GM19395 (cell line): ENCODE measurements around the gene METRNL.
"Not testable (repeated sequence)": the region's sequence is repeated elsewhere in the genome, so short reads cannot be mapped to it uniquely, and the experiment has no call there.

Source experiments
- ATAC-seq: cut with Tn5 transposase; IDR thresholded peaks from one replicate; pipeline ENCODE4 v1.9.1; 2021; ENCODE audit warnings: mild to moderate bottlenecking, moderate library complexity; ENCODE audit not compliant: unreplicated experiment

The METRNL gene

DNA sequence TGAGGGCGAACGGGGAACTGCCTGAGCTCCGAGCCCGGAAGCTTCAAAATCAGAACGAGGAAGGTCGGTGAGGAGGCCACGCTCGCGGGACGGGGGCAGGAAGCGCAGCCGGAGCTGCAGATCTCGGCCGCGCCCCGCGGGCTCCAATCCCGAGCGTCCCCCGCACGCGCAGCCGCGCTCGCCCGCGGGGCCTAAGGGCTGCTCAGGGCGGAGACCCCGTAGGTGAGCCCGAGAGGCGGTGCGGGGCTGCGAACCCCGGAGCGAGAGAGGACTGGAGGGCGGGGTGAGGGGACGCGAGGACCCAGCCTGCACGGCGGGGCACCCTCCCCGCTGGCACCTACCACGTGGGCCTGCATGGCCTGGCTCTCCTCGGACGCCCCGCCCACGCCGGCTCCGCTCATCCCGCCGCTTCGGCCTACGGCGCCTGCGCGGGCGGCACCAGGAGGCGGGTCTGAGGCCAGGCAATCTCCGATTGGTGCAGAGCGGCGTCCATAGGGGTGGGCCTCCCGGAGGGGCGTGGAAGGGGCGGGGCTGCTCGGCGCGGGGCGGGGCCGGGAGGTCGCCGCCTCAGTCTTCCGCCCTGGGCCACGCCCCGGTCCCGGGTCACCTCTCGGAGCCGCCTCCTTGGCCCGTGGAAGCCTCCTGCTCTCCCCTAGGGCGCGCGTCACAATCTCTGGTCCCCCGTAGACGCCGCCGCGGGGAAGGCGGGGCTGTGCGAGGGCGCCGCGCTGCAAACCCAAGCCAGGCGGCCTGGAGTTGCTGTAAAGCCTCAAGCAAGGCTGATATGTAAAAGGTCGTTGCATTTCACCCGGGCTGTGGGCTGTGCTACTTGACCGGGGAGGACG lies 27.8 kb upstream of the METRNL start:
- peak; percentile 87 for ATAC-seq

DNA sequence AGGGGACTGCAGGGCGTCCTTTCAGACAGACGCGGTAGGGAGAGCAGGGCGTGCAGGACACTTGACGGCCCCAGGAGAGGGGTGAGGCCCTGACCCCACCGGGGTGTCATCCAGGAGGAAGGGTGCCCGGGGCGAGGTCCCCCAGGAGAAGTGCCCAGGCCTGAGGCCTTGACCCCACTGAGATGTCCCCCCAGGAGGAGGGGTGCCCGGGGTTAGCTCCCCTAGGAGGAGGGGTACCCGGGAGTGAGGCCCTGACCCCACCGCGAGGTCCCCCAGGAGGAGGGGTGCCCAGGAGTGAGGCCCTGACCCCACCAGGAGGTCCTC lies 27.2 kb upstream of the METRNL start:
- ATAC-seq = no peak

DNA sequence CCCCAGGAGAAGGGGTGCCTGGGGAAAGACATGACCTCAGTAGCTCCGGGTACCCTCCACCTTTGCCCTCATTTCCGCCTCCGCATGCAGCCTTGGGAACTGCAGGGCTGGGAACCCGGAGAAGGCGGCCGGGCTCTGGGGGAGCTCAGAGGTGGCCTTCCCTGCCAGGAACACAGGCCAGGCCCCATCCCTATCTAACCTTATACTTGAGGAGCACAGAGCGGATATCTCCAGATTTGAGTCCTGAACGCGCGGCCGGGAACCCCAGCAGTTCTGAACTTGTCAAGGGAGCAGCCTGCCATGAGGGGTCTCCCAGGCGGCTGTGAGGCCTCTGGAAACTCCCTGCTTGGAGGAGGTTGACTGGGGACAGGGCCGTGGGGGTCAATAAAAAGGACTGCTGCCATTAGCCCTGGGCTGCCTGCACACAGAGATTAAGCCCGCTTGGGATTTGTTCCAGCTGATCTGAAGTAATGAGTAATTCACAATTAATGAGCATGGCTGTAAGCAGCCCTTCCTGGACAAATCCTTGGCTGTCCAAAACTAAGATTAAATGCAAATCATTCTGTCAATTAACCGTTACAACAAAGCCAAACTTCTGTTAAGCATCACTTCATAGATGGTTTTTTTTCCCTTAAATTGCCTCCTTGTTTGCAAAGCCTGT lies 26.3 kb upstream of the METRNL start:
- ATAC-seq = no peak

DNA sequence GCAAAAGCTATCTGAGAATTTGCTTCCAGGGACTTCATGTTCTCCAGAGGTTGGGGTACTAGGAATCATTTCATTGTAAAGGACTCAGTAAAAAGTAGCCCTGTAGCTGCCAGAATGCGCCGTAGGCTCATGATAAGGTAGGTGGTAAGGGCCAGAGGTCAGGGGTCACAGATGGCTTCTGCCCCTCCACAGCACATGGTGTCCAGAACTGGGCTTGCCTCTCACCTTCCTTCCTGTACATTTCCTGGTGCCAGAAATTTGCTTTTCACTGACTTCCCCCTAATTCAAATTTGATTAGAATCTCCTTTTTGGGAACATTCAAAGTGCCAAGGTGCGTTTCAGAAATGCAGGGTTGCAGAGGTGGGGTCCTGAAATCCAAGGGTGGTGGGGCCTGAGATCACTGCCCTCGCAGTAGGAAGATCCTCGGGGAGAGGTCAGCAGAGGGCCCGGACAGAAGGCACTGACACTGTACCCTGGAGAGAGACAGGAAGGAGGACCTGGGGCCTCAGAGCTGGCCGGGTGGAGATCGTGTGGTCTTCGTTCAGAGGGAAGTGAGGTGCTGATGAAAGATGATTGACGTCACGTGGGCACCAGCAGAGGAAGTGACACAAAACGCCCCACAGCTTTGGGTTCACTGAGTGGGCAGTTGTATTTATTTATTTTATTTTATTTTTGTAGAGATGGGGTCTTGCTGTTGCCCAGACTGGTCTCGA lies 25.5 kb upstream of the METRNL start:
- ATAC-seq = no peak

DNA sequence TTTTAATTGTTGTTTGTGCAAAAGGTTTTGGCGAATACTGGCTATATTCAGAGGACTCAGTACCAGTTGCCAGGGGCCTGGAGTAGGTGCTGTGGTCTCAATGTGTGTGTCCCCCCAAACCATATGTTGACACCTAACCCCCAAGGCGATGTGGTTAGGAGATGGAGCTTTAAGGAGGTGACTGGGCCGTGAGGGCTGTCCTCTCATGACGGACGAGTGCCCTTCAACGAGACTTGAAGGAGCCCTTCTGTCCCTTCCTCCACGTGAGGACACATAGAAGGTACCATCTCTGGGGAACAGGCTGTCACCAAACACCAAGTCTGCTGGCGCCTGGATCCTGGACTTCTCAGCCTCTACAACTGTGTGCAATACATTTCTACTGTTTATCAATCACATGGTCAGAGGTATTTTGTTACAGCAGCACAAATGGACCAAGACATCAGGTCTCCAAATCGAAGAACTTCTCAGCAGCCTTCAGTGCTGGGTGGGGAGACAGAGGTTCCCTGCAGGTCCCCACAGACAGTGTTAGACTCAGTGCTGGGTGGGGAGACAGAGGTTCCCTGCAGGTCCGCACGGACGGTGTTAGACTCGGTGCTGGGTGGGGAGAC lies 24.8 kb upstream of the METRNL start:
- ATAC-seq = no peak

DNA sequence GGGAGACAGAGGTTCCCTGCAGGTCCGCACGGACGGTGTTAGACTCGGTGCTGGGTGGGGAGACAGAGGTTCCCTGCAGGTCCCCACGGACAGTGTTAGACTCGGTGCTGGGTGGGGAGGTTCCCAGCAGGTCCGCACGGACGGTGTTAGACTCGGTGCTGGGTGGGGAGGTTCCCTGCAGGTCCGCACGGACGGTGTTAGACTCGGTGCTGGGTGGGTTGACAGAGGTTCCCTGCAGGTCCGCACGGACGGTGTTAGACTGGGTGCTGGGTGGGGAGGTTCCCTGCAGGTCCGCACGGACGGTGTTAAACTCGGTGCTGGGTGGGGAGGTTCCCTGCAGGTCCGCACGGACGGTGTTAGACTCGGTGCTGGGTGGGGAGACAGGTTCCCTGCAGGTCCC lies 24.2 kb upstream of the METRNL start:
- ATAC-seq = not testable (repeated sequence)

DNA sequence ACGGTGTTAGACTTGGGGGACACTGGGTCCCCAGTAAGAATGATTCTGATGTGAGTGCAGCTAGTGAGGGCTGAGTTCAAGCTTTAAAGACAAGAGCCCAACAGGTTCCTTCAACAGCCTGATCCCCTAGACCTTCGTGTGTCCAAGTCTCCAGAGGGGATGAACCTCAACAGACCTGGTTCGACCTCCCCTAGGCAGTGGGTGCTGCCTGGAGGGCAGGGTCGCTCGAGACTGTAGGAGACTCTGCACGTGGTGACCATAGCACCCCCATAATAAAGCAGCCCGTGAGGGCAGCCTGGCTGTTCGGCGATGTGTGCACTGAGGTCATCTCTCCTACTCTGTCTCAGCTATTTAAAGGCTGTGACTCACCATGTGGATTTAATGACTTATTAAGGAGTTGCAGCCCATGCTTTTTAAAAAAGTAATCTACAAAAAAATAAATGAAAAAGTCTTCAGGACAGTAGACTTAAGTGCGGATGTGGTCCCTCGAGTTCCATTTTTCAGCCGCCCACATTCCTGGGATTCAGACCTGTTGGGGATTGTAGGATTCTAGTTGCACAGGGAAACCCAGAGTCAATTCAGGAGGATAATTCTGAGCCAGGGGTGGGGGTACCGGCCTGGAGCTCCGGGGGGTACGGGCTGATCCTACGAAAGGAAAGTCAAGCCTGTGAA lies 23.4 kb upstream of the METRNL start:
- no peak for ATAC-seq

DNA sequence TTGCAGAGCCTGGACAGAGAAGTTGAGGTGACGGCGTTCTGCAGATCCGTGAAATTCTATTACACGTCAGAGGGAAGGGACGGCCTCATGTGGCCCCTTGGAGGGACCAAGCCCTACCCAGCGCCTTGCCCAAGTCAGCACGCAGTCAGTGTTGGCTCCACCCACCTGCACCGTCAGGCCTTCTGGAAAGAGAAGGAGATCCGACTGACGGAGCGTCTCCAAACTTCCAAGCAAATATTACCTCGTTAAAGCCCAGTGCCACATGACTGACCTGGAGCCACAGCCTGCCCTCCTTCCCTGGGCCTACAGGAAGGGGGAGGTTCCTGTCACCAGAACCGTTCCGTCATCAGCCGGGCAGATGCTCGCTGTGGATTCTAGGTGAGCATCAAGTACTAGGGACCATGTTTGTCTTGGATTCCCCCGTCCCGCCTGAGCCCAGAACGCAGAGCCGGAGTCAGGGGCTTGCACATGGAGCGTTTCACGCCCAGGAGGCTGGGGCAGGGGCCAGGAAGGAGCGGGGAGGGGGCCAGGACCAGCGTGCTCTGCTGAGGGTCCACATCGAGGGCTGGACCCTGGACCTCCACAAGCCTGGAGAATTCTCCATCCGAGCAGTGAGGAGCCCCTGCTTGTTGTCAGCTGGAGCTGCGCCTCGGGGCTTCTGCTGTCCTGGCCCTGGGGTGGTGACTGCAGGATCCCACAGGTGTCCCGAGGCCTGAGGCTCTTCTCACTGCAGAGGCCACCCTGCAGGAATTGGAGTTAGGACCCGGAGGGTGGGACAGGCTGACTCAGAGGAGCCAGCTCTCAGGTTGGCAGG lies 22.6 kb upstream of the METRNL start:
- ATAC-seq = no peak

DNA sequence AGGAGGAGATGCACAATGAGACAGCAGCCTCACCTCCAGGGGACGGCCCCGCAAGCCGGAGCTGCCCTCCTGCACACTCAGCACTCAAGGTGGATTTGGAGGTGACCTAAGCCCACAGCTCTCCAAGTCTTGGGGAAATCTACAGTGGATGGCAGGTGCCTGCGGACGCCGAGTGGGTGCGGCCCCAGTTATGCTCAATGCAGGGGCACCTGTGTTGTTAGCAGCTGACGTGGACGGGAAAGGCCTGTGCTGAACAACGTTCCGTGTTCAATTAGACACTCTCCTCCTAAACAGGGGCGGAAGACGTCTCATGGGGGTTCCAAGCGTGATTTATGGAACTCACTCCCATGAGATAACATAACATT lies 22.0 kb upstream of the METRNL start:
- no peak for ATAC-seq

DNA sequence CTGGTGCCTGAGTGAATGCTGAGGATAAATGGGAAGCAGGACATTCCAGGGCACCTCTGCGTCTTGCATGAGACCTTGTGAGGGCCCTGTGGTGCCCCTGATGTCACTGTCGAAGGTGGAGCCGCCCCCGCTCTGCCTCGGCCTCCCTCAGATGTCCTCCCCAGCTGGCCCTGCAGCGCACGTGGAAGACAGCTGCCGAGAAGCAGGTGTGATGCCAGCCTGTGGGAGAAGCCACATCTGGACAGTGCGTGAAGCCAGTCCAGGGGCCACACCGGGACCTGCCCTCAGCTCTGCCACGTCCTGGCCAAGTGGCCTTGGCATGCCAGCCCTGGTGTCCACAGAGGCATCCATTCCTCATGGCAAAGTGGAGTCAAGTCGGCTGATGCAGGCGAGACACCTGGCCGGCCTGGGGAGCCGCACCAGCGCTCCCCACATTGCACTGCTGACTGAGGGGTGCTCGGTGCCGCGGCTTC lies 21.6 kb upstream of the METRNL start:
- ATAC-seq = no peak

DNA sequence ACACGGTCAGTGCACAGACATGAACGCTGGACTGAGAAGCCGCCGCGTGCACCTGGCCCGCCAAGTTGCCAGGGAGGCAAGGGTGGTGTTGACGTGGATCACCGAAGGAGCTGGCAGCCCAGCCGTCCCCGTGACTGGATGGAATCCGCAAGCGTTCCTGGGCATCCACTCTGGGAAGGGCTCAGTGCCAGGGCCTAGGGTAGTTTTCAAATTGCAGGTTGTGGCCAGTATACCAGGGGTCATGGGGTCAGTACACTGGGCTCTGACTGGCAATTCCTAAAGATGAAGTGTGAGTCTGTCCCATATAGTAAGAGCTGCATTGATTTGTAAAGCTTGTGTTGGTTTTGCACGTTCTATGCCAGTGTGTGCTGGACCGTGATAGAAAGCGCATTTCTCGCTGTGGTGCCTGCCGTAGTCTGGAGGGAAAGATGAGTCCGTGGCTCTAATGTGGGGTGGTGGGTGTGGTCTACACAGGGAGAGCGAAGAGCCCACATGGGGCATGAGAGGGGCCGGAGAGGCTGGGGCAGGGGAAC lies 21.1 kb upstream of the METRNL start:
- no peak for ATAC-seq

DNA sequence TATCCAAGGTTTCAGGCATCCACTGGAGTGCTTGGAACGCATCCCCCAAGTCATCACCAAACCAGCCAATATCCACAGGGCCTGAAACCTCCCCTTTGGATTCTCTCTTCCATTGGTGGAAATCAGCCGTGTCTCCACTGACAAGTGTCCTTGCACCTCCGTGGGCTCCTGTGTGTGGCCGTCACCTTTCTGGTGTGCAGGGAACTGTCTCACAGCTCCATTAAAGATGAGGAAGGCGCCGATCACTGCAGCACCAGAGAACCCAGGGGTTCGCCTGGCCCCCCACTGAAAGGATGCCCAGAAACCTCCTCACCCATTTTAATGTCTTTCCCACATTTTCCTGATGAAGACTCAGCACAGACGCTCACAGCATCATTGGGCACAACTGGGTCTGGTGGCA lies 17.8 kb upstream of the METRNL start:
- ATAC-seq = no peak

DNA sequence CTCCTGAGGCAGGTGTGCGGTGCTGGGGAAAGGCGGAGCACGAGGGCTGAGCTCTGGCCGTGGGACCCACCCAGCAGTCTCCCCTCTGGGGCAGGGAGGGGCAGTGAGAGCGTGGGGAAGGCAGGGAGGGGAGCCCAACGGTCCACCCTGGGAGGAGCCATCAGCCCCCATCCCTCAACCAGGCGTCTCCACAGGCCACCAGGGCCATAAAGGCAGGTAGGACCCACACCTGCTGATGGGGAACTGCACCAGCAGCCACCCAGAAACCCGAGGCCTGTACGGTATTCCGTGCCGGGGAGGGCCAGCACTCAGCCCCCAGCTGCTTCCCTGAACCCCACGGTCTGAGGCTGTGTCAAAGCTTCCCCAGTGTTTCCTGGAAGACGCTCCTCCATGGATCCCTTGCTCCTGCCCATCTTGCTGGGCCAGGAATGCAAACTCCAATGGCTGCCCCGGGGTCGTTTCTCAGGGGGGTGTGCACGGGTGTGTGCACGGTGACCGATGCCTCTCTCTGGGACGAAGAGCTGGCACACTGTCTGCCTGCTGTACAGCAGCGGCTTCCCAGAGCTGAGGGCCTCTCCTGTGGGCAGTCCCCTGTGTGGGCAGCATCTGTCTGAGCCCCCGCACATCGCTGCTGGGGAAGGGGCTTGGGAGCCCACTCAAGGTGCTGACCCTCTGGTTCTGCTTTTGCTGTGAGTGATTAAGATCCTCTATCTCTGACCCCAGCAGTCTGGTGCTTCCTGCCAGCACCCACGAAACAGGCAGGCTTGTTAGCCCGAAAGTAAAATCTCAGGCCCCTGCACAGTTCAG lies 17.2 kb upstream of the METRNL start:
- ATAC-seq = no peak

DNA sequence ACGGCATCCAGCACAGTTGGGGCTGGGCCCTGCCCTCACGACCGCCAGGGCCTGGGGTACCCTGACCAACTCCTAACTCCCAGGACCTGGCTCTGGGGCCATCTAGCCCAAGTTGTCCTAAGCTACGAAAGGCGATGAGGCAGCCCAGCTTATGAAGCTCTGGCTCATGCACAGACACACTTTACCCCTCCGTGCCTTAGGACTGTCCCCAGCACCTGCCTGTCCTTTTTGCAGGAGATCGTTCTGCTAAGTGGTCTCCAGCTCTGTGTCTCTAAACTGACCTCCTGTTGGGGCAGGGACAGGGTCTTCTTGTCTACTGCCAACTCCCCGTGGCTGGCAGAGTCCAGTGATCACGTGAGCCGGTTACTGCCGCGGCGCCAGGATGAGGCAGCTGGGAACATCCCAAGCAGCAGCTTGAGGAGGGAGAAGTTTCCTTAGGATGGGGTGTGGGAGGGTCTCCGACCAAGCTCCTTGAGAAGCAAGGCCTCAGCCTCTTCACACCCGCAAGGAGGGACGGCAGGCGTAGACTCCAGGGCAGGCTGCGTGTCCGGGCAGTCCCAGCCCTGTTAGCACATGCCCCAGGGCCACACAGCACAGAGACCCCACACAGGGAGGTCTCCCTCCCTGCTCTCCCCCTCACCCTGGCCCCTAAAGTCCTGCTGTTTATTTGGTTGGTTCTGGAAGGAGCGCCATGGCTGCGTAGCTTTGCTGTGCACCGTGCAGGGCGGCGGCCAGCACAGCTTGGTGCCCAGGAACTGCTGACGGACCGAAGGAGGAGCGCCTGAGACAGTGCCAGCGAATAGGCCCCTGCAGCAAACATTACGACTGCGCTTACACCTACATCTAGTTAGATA lies 16.4 kb upstream of the METRNL start:
- ATAC-seq = no peak

DNA sequence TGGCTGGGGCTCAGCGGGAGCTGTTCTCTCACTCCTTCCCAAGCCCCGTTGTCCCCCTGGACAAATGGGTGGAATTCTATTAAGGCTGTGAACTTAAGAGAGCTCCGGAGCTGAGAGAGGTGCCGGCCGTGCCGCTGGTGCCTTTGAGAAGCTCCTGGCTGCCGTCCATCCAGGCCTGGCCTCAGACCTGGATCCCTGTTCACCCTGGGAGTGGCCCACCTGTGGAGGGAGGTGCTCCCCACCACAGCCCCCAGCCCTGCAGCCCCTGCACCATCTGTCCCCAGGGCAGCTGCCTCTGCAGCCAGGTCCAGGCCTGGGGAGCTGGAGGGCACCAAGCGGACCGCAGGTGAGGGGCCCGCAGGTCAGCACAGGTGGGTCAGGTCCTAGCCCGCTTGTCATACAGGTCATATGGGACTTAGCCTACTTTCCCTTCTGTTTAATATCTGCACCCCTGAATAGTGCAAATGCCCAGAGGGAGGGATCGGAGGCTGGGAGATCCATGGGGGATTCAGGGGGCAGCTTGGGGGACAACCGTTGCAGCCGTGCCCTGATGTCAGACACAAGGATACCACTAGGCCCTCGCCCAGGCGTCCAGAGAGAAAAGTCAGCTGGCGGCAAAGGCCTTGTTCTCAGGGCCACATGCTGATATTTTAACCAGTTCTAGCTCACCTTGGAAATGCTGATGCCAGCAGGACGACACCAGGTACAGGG lies 15.2 kb upstream of the METRNL start:
- no peak for ATAC-seq

DNA sequence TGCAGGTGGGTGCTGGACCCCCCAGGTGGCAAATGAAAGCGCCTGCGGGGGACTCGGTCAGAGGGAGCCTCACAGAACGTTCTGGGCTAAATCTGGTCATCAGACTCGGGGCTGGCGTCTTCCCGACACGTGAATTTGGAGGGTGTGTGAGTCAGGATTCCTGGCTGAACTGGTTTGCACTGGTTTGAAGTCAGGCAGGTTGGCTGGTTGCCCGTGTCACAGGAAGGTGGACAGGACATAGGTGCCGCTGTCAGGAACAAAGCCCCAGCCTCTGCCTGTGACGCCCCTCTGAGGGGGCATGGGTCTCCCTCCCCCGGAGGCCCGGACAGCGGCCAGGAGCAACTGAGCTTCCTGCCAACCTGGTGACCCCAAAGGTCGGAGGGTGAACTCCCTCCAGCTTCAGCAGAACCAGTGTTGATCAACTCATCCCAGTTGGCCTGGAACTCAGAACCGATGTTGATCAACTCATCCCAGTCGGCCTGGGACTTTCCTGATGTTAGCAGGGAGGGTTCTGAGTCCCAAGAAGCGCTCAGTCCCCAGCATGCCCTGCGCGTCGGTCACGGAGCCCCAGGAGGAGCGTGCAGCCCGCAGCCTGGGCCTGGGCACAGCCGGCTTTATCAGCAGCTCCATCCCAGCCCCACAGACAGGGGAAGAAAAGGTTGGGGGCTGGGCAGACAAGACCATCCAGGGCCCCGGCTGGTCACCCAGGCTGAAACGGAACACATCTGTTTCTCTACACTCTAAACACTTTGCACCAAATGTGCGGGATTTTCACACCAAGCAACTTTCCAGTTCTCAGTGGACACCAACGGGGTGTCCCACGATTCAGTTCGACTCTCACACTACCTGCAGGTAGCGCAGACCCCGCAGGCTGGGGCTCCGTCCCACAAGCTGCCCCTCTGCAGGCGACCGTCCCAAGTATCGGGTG lies 14.4 kb upstream of the METRNL start:
- ATAC-seq = no peak
